Body of pancreas (tissue), 4 donors: ENCODE measurements around the gene APCDD1L. TPM values are rescaled to one million over a fixed set of nuclear protein-coding genes. Genes with fewer than 3 reads are reported as not detected.

Experiments used
- ATAC-seq: fragments of 150-250 bp; one replicate; pipeline ENCODE4 v1.9.1; 2016
- DNase-seq, 4 donors: peaks; one replicate each; pipeline ENCODE4 v3.0.0-alpha.2; 2019
- H3K27ac ChIP-seq, 4 donors: fragments of 200-600 bp; sonication (generic); 1 replicate in 3 of 4; 2 replicates in 1 of 4; pipeline versions ENCODE4 v1.5.1 to v1.6.1; 2016 to 2019; ENCODE audit warnings: mild to moderate bottlenecking in 1 of 4, mixed read lengths in 1 of 4, moderate library complexity in 1 of 4
- H3K27me3 ChIP-seq, 2 donors: fragments of 200-600 bp; sonication (generic); one replicate each; pipeline ENCODE4 v1.6.0; 2016; ENCODE audit warnings: mild to moderate bottlenecking in 1 of 2
- H3K36me3 ChIP-seq, 2 donors: fragments of 200-600 bp; sonication (generic); replicated peaks in 1 of 2; 2 replicates each; pipeline ENCODE4 v1.5.1; 2016; ENCODE audit warnings: low read depth in 2 of 2; ENCODE audit not compliant: insufficient read depth in 1 of 2
- H3K4me1 ChIP-seq: fragments of 200-600 bp; sonication (generic); one replicate; pipeline ENCODE4 v1.6.0; 2016
- H3K4me3 ChIP-seq, 2 donors: fragments of 200-600 bp; sonication (generic); 1 replicate in 1 of 2; 2 replicates in 1 of 2; pipeline ENCODE4 v1.5.1; 2016 to 2019
- H3K9me3 ChIP-seq, 3 donors: fragments of 200-600 bp; sonication (generic); 1 replicate in 2 of 3; 2 replicates in 1 of 3; pipeline ENCODE4 v1.5.1; 2016
- CTCF ChIP-seq, 7 experiments: fragments of 450-650 bp in 4 of 7; fragments of 200-600 bp in 3 of 7; sonication (generic) in 3 of 7; IDR thresholded peaks; one replicate each; pipeline ENCODE4 v1.5.1; 2016 to 2019; ENCODE audit warnings: antibody characterized with exemption in 7 of 7
- POLR2A ChIP-seq, 3 donors: fragments of 450-650 bp; IDR thresholded peaks; one replicate each; pipeline ENCODE4 v1.6.1; 2016; ENCODE audit warnings: antibody characterized with exemption in 3 of 3, mild to moderate bottlenecking in 2 of 3
- WGBS, 2 donors: methylation state at CpG; one replicate each; pipeline ENCODE4 v1.1.5; 2017; 5-methylcytosine and 5-hydroxymethylcytosine counted together
- intact Hi-C: fragments of 100-400 bp; cut with DNase I; formaldehyde crosslinking; loops from one replicate; pipeline ENCODE4 v1.15.1; 2023
- total RNA-seq, 2 donors: library from RNA; depleted of rRNA; stranded (reverse); fragments of >200 nt; gene quantifications; one replicate each; pipeline ENCODE4 v1.1.0, GENCODE V29; 2016

The APCDD1L gene
- total RNA-seq, 2 donors from 2014 or later, result 1.3 TPM; not detected in 1

- Histone ChIP-seq H3K36me3 (no peaks in the 10 kb centered on the region), H3K4me1 (no peaks in the 10 kb centered on the region), H3K27ac (no peak overlapping the region), H3K27me3 (no peaks in the 10 kb centered on the region), H3K4me3 (no peak overlapping the region), H3K9me3 (no peaks in the 10 kb centered on the region)
- TF ChIP-seq POLR2A (IDR thresholded peaks at IDR 0.05) (no peak), CTCF (IDR thresholded peaks at IDR 0.05) (no peak)
- 33 to 40% methylated on average over 11 of the region's 11 CpGs for whole genome bisulfite sequencing, 2 donors
- intact Hi-C loops, result no loop called here
- DNase-seq (no peak), ATAC-seq (no peak)
These were observed 37.3 kb upstream of the APCDD1L start for GRCh38 chr20:58552366-58552934.

- Histone ChIP-seq H3K36me3 (no peaks in the 10 kb centered on the region), H3K27ac (no peak overlapping the region), H3K9me3 (no peaks in the 10 kb centered on the region), H3K4me3 (no peak overlapping the region), H3K4me1 (no peaks in the 10 kb centered on the region), H3K27me3 (no peaks in the 10 kb centered on the region)
- TF ChIP-seq CTCF (IDR thresholded peaks at IDR 0.05) (no peak), POLR2A (IDR thresholded peaks at IDR 0.05) (no peak)
- whole genome bisulfite sequencing, 2 donors, result 81 to 82% methylated on average over 8 of the region's 8 CpGs
- ATAC-seq (no peak), DNase-seq (no peak)
- intact Hi-C loops, result no loop called here
These were observed 36.4 kb upstream of the APCDD1L start for GRCh38 chr20:58551631-58552030.

- no peak for TF ChIP-seq POLR2A (IDR thresholded peaks at IDR 0.05)
- no peak for TF ChIP-seq CTCF (IDR thresholded peaks at IDR 0.05)
- 46 to 51% methylated on average over 17 of the region's 17 CpGs for WGBS, 2 donors
- ATAC-seq (no peak), DNase-seq (peak in 1 of 4 donors; percentile 13)
- intact Hi-C loops, result no loop called here
- H3K9me3 ChIP-seq, result no peaks in the 10 kb centered on the region
- no peaks in the 10 kb centered on the region for H3K4me1 ChIP-seq
- no peaks in the 10 kb centered on the region for H3K36me3 ChIP-seq
- H3K27ac ChIP-seq, result no peak overlapping the region
- no peaks in the 10 kb centered on the region for H3K27me3 ChIP-seq
- H3K4me3 ChIP-seq, result no peak overlapping the region
These were observed 35.3 kb upstream of the APCDD1L start for GRCh38 chr20:58550275-58551059.

GRCh38 chr20:58549231-58550209 is 34.3 kb upstream of the APCDD1L start:
- no peaks in the 10 kb centered on the region for H3K27me3 ChIP-seq
- intact Hi-C loops, result no loop called here
- WGBS, 2 donors, result 74% methylated on average over 13 of the region's 13 CpGs
- no peak overlapping the region for H3K27ac ChIP-seq
- no peaks in the 10 kb centered on the region for H3K36me3 ChIP-seq
- DNase-seq (no peak), ATAC-seq (no peak)
- no peak for TF ChIP-seq CTCF (IDR thresholded peaks at IDR 0.05)
- H3K9me3 ChIP-seq, result no peaks in the 10 kb centered on the region
- H3K4me1 ChIP-seq, result no peaks in the 10 kb centered on the region
- H3K4me3 ChIP-seq, result no peak overlapping the region
